ENCODE measurements around the gene CSF3R. TPM values are rescaled to one million over a fixed set of nuclear protein-coding genes. Genes with fewer than 3 reads are reported as not detected.

Gene CSF3R
- total and polyA plus RNA-seq, 9 of the 15 experiments (the other 6 are each of a cell fraction or from before 2014, with no cell fraction given): 0.21 to 0.86 (median 0.40) TPM; not detected in 1

- Histone ChIP-seq H2AFZ (ENCODE audit: low read depth, low read length) (peak overlapping the region; percentile 78), H3K79me2 (ENCODE audit: control insufficient read depth, insufficient read depth, low read length) (peaks cover 28% of the 10 kb centered on the region), H4K20me1 (replicated peaks; ENCODE audit: control insufficient read depth, insufficient read depth, low read length) (no peaks in the 10 kb centered on the region), H3K4me1 (replicated peaks in 1 of 2; ENCODE audit: control insufficient read depth in 2 of 2, insufficient read depth in 2 of 2, low read length in 2 of 2) (peaks cover 13 to 26% of the 10 kb centered on the region in 2 experiments), H3K9me1 (ENCODE audit: control insufficient read depth, insufficient read depth, low read length) (peaks cover 2% of the 10 kb centered on the region), H3K4me3 (peak overlapping the region; percentile 93), H3K36me3 (ENCODE audit: control insufficient read depth, insufficient read depth, low read length) (peaks cover 29% of the 10 kb centered on the region), H3K27me3 (ENCODE audit: control insufficient read depth in 2 of 2, insufficient read depth in 2 of 2, low read length in 2 of 2) (no peaks in the 10 kb centered on the region), H3K9me3 (replicated peaks; ENCODE audit: control insufficient read depth, insufficient read depth, low read depth, low read length) (no peaks in the 10 kb centered on the region), H3K4me2 (ENCODE audit: insufficient read depth, low read length) (peak overlapping the region; percentile 94), H3K27ac (ENCODE audit: extremely low read depth, low read depth, low read length) (peak overlapping the region; percentile 97), H3K9ac (ENCODE audit: insufficient read depth in 1 of 2, low read depth in 2 of 2, low read length in 2 of 2) (peak overlapping the region; percentile 94 to 98)
- DNase-seq (ENCODE audit: extremely low read depth in 1 of 4, low spot score in 3 of 4) (no peak), FAIRE-seq (no peak), ATAC-seq (peak; percentile 85)
- POLR2A ChIA-PET: interaction anchor here (0.6 to 3.9 kb wide), 12 partner anchors 9 to 241 kb away, joined by 3 to 37 read pairs (median 5); partner anchors contain the start of genes CSF3R and OSCP1
- CTCF ChIA-PET (ENCODE audit: low intra/inter-chr PET ratio): interaction anchor here (1.1 kb wide), 1 partner anchor 19 kb away, joined by 3 read pairs; no protein-coding TSS in a partner anchor
- BruUV-seq (replicated peaks): TSS peak; percentile 95
- intact Hi-C loops (cut with micrococcal nuclease) (no loop called here), in situ Hi-C loops (cut with MboI) (no loop called here)
- 16% methylated on average over 13 of the region's 13 CpGs for WGBS (ENCODE audit: insufficient coverage, low coverage, missing lambda C conversion rate)
- peak; percentile 41 for TF ChIP-seq ASH1L (IDR thresholded peaks at IDR 0.05; ENCODE audit: borderline replicate concordance, low read depth, partially characterized antibody)
- TF ChIP-seq GABPA (tag; conservative IDR thresholded peaks at IDR 0.05; ENCODE audit: low read depth): 0 out of 2 replicates have a peak, but pooled peaks have one; percentile 17
- no peak for TF ChIP-seq NR3C1 (CRISPR knock-in tag; IDR thresholded peaks at IDR 0.05)
- TF ChIP-seq ZNF668 (CRISPR knock-in tag; IDR thresholded peaks at IDR 0.05): no peak
- TF ChIP-seq ZNF639 (CRISPR knock-in tag; conservative IDR thresholded peaks at IDR 0.05 in 1 of 2, IDR thresholded peaks at IDR 0.05 in 1 of 2): no peak
- no peak for TF ChIP-seq SIN3B (IDR thresholded peaks at IDR 0.05; ENCODE audit: low read depth)
- TF ChIP-seq ELF1 (tag; IDR thresholded peaks at IDR 0.05): no peak; the same call in 1 of the 2 replicates
- peak; percentile 13; the same call in 1 of the 2 replicates for TF ChIP-seq CXXC5 (CRISPR knock-in tag; IDR thresholded peaks at IDR 0.05)
- TF ChIP-seq CEBPG (CRISPR knock-in tag; IDR thresholded peaks at IDR 0.05): no peak
- TF ChIP-seq CEBPG (tag; conservative IDR thresholded peaks at IDR 0.05 in 1 of 2, IDR thresholded peaks at IDR 0.05 in 1 of 2): peak in 1 of 2 experiments; percentile 88; a peak in 2 of 4 replicates
- TF ChIP-seq ADNP (tag; IDR thresholded peaks at IDR 0.05): peak; percentile 13; the same call in 1 of the 2 replicates
- peak; percentile 89 for TF ChIP-seq HDGF (IDR thresholded peaks at IDR 0.05)
- 0 out of 4 replicates have a peak, but pooled peaks of 1 of the 2 experiments have one; percentile 46 for TF ChIP-seq KDM1A (IDR thresholded peaks at IDR 0.05)
- TF ChIP-seq ARID4B (CRISPR knock-in tag; IDR thresholded peaks at IDR 0.05): no peak
- TF ChIP-seq BMI1 (IDR thresholded peaks at IDR 0.05; ENCODE audit: low read length): no peak
- TF ChIP-seq CREBBP (IDR thresholded peaks at IDR 0.05; ENCODE audit: low read depth, low read length): no peak
Measured at GRCh38 chr1:36464605-36465393, 17.9 kb downstream of the CSF3R start.

Measured in K562 (cell line).